DMS114 treated with DMSO at 0.1 percent for 48 hours (cell line): Measurements from ENCODE around the gene ERCC2.

Experiments
- DNase-seq: peaks from one replicate; lab custom pipeline; 2025; ENCODE audit not compliant: unreplicated experiment; lab: John Stamatoyannopoulos, UW

ERCC2 gene

GRCh38 chr19:45356760-45357444, 13.5 kb downstream of the ERCC2 start:
- no peak for DNase-seq

- DNase-seq: no peak
These were observed 14.5 kb downstream of the ERCC2 start for GRCh38 chr19:45355910-45356309.

GRCh38 chr19:45355402-45355801, 15.0 kb downstream of the ERCC2 start:
- DNase-seq: no peak

GRCh38 chr19:45354241-45354842, 16.0 kb downstream of the ERCC2 start:
- DNase-seq: no peak

GRCh38 chr19:45352914-45353796, 17.2 kb downstream of the ERCC2 start:
- no peak for DNase-seq

- no peak for DNase-seq
These were observed 17.9 kb downstream of the ERCC2 start for GRCh38 chr19:45352471-45352870.

- DNase-seq: no peak
These were observed 18.3 kb downstream of the ERCC2 start for GRCh38 chr19:45352062-45352461.

- DNase-seq: no peak
These were observed 18.9 kb downstream of the ERCC2 start for GRCh38 chr19:45351401-45351952.

- no peak for DNase-seq
These were observed 19.8 kb downstream of the ERCC2 start for GRCh38 chr19:45350477-45351058.

GRCh38 chr19:45349430-45349941, 20.9 kb downstream of the ERCC2 start:
- no peak for DNase-seq

GRCh38 chr19:45349126-45349415, 21.3 kb downstream of the ERCC2 start:
- DNase-seq: no peak

GRCh38 chr19:45348367-45349125, 21.8 kb downstream of the ERCC2 start:
- no peak for DNase-seq

GRCh38 chr19:45347570-45348366, 22.6 kb downstream of the ERCC2 start:
- DNase-seq: no peak

- no peak for DNase-seq
These were observed 23.9 kb downstream of the ERCC2 start for GRCh38 chr19:45346449-45346848.

GRCh38 chr19:45345506-45345860, 24.9 kb downstream of the ERCC2 start:
- no peak for DNase-seq

- no peak for DNase-seq
These were observed 25.5 kb downstream of the ERCC2 start for GRCh38 chr19:45344621-45345505.

- no peak for DNase-seq
These were observed 27.5 kb downstream of the ERCC2 start for GRCh38 chr19:45342911-45343310.

- no peak for DNase-seq
These were observed 29.4 kb downstream of the ERCC2 start for GRCh38 chr19:45340899-45341453.
